Measurements from ENCODE around the gene SLC22A23.

GRCh38 chr6:3316331-3316730 is 140.5 kb downstream of the SLC22A23 start:
- TF ChIP-seq EZH2phosphoT487 (IDR thresholded peaks at IDR 0.05; ENCODE audit: insufficient read depth, low read depth) (no peak), EZH2 (IDR thresholded peaks at IDR 0.05; ENCODE audit: insufficient read depth, poor library complexity, severe bottlenecking) (no peak)
